ENCODE measurements around the gene NME9. TPM values are rescaled to one million over a fixed set of nuclear protein-coding genes. Genes with fewer than 3 reads are reported as not detected.

NME9 gene
- total and polyA plus RNA-seq, 8 donors = 1.8 to 5.9 (median 3.6) TPM; not detected in 1

GRCh38 chr3:138270245-138270644, 59.4 kb downstream of the NME9 start:
- no peak for TF ChIP-seq CTCF (IDR thresholded peaks at IDR 0.05)
- H3K4me3 ChIP-seq = no peak overlapping the region
- no peak for ATAC-seq
- H3K27me3 ChIP-seq = no peaks in the 10 kb centered on the region
- no peak overlapping the region for H3K27ac ChIP-seq
- no peaks in the 10 kb centered on the region for H3K9me3 ChIP-seq
- no peaks in the 10 kb centered on the region for H3K4me1 ChIP-seq
- no peak for DNase-seq
- intact Hi-C loops (cut with DNase I) = no loop called here
- peaks cover 0 to 82% of the 10 kb centered on the region in 2 donors for H3K36me3 ChIP-seq

- intact Hi-C loops (cut with DNase I) = no loop called here
- TF ChIP-seq CTCF (IDR thresholded peaks at IDR 0.05) = no peak
Observed at GRCh38 chr3:138267083-138267482, 62.6 kb downstream of the NME9 start.

DNA sequence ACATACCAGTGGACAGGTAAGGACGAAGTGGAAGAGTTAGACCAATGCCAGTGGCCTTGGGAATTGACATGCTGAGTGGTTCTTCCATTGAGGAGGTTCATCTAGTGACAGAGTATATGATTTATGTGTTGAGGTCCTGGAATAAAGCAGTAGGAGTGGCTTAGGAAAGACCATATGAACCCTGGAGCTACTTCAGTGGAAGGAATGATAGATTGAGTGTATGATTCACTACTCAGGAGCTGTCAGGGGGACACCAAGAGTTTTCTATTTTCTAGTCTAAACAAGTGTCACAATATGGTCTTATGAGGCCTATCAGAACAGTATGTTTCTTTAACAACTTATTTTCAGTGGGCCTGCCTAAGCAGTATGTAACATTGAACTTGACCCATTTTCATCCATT, 63.9 kb downstream of the NME9 start:
- no peak overlapping the region for H3K27ac ChIP-seq
- H3K27me3 ChIP-seq = no peaks in the 10 kb centered on the region
- DNase-seq = no peak
- H3K4me1 ChIP-seq = no peaks in the 10 kb centered on the region
- TF ChIP-seq CTCF (IDR thresholded peaks at IDR 0.05) = no peak
- H3K9me3 ChIP-seq = no peaks in the 10 kb centered on the region
- no peak for ATAC-seq
- H3K36me3 ChIP-seq = peaks cover 0 to 59% of the 10 kb centered on the region in 2 donors
- intact Hi-C loops (cut with DNase I) = no loop called here
- H3K4me3 ChIP-seq = no peak overlapping the region

More at GRCh38 chr3:138267083-138267482, 62.6 kb downstream of the NME9 start:
- no peak overlapping the region for H3K4me3 ChIP-seq
- H3K9me3 ChIP-seq = no peaks in the 10 kb centered on the region
- H3K27ac ChIP-seq = no peak overlapping the region
- ATAC-seq (no peak), DNase-seq (no peak)
- peaks cover 0 to 72% of the 10 kb centered on the region in 2 donors for H3K36me3 ChIP-seq
- H3K27me3 ChIP-seq = no peaks in the 10 kb centered on the region
- no peaks in the 10 kb centered on the region for H3K4me1 ChIP-seq

DNA sequence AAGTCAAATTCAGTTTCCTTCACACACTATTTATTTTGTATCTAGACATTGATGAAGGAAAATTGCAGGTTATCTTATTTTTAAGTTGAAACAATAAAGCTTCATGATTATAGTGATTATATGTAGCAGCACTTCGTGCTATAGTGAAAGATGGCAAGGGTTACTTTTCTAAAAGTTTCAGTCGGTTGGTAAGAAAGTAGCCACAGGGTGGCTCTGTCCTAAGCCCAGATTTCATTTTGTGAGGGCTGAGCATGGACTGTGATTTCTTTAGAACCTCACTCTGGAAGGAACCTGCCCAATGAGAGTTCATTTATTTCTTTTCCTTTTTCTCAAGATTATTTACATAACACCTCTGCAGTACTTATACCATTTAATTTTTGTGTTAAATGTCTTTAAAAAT, 66.5 kb downstream of the NME9 start:
- Histone ChIP-seq H3K36me3 (peaks cover 0 to 66% of the 10 kb centered on the region in 2 donors), H3K4me1 (no peaks in the 10 kb centered on the region), H3K4me3 (no peak overlapping the region), H3K27me3 (no peaks in the 10 kb centered on the region), H3K27ac (no peak overlapping the region), H3K9me3 (no peaks in the 10 kb centered on the region)
- ATAC-seq = no peak
- no peak for TF ChIP-seq CTCF (IDR thresholded peaks at IDR 0.05)
- no peak for DNase-seq
- intact Hi-C loops (cut with DNase I) = no loop called here

DNA sequence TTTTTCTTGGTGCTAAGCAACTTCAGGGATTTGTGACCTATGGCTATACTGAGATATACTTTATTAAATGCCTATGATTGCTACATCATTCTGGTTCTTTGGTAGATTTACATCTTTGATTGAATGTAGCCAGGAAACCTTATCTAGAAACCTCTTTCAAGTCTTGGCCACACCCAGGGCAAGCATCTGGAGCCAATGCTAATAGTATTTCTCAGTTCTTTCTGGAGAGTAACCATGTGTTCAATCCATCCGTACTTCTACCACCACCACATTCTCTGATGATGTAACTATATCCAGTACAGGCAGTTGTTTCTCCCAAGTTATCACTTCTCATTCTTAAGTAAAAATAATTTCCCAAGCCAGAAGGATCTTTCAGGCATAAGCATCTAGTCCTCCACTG, 69.0 kb downstream of the NME9 start:
- intact Hi-C loops (cut with DNase I) = no loop called here
- DNase-seq (no peak), ATAC-seq (no peak)
- H3K4me3 ChIP-seq = no peak overlapping the region
- no peak for TF ChIP-seq CTCF (IDR thresholded peaks at IDR 0.05)
- H3K27ac ChIP-seq = no peak overlapping the region
- H3K36me3 ChIP-seq = peaks cover 0 to 42% of the 10 kb centered on the region in 2 donors
- no peaks in the 10 kb centered on the region for H3K9me3 ChIP-seq
- H3K4me1 ChIP-seq = no peaks in the 10 kb centered on the region
- H3K27me3 ChIP-seq = no peaks in the 10 kb centered on the region

All from left lung (tissue), 10 donors.